Hematopoietic multipotent progenitor cell treated with erythropoietin and hydrocortisone succinate and interleukin-3 and kit ligand, for 17 days (in vitro differentiated cells): ENCODE data around the gene NBPF6.
A peak's percentile ranks its signal among the peaks of the same experiment; 100 is the strongest.
"Not testable (repeated sequence)": the region's sequence is repeated elsewhere in the genome, so short reads cannot be mapped to it uniquely, and the experiment has no call there.

Experiments used
- DNase-seq: peaks from one replicate; pipeline ENCODE4 v3.0.0-alpha.2; 2015; ENCODE audit warnings: low spot score

The NBPF6 gene

GRCh38 chr1:108502138-108502537 is 52.0 kb downstream of the NBPF6 start:
- no peak for DNase-seq

- DNase-seq = no peak
Observed at GRCh38 chr1:108502624-108503023, 52.5 kb downstream of the NBPF6 start.

- DNase-seq = no peak
Observed at GRCh38 chr1:108503062-108503733, 53.1 kb downstream of the NBPF6 start.

- DNase-seq = no peak
Observed at GRCh38 chr1:108504447-108504846, 54.3 kb downstream of the NBPF6 start.

GRCh38 chr1:108505763-108506070 is 55.6 kb downstream of the NBPF6 start:
- no peak for DNase-seq

GRCh38 chr1:108511764-108512163 is 61.6 kb downstream of the NBPF6 start:
- no peak for DNase-seq

- DNase-seq = peak; percentile 53
Observed at GRCh38 chr1:108512239-108513043, 62.3 kb downstream of the NBPF6 start.

GRCh38 chr1:108513044-108513415 is 62.9 kb downstream of the NBPF6 start:
- no peak for DNase-seq

GRCh38 chr1:108513914-108514313 is 63.8 kb downstream of the NBPF6 start:
- DNase-seq = not testable (repeated sequence)

- DNase-seq = not testable (repeated sequence)
Observed at GRCh38 chr1:108517301-108517897, 67.3 kb downstream of the NBPF6 start.
